Islet precursor cell (in vitro differentiated cells): Measurements from ENCODE around the gene DUSP12.

Experiments
- DNase-seq: peaks from one replicate; pipeline ENCODE4 v3.0.0-alpha.2; 2018

DUSP12 gene

GRCh38 chr1:161771161-161771560 is 21.6 kb downstream of the DUSP12 start:
- DNase-seq: no peak

GRCh38 chr1:161771973-161772372 is 22.4 kb downstream of the DUSP12 start:
- no peak for DNase-seq

- DNase-seq: no peak
Observed at GRCh38 chr1:161772397-161772796, 22.8 kb downstream of the DUSP12 start.

- DNase-seq: no peak
Observed at GRCh38 chr1:161773791-161774190, 24.2 kb downstream of the DUSP12 start.

- DNase-seq: no peak
Observed at GRCh38 chr1:161777261-161777660, 27.7 kb downstream of the DUSP12 start.

GRCh38 chr1:161778522-161778921 is 28.9 kb downstream of the DUSP12 start:
- no peak for DNase-seq

- DNase-seq: no peak
Observed at GRCh38 chr1:161779393-161779792, 29.8 kb downstream of the DUSP12 start.

- no peak for DNase-seq
Observed at GRCh38 chr1:161781995-161782394, 32.4 kb downstream of the DUSP12 start.

- DNase-seq: no peak
Observed at GRCh38 chr1:161782886-161783285, 33.3 kb downstream of the DUSP12 start.

- no peak for DNase-seq
Observed at GRCh38 chr1:161784968-161785367, 35.4 kb downstream of the DUSP12 start.

GRCh38 chr1:161787355-161787754 is 37.8 kb downstream of the DUSP12 start:
- DNase-seq: no peak

- DNase-seq: no peak
Observed at GRCh38 chr1:161790587-161791317, 41.2 kb downstream of the DUSP12 start.

GRCh38 chr1:161791904-161792655 is 42.5 kb downstream of the DUSP12 start:
- no peak for DNase-seq

GRCh38 chr1:161792740-161793139 is 43.2 kb downstream of the DUSP12 start:
- no peak for DNase-seq

- DNase-seq: no peak
Observed at GRCh38 chr1:161799792-161800191, 50.2 kb downstream of the DUSP12 start.

- DNase-seq: peak; percentile 56
Observed at GRCh38 chr1:161801955-161802354, 52.4 kb downstream of the DUSP12 start.

- DNase-seq: no peak
Observed at GRCh38 chr1:161803181-161803580, 53.6 kb downstream of the DUSP12 start.

GRCh38 chr1:161805399-161806197 is 56.0 kb downstream of the DUSP12 start:
- DNase-seq: no peak
